PC-3 (cell line): ENCODE results near the gene DPH3. TPM values are rescaled to one million over a fixed set of nuclear protein-coding genes. Genes with fewer than 3 reads are reported as not detected.

Experiments
- ATAC-seq: fragments of 200-7000 bp; cut with Tn5 transposase; 2 replicates; pipeline ENCODE4 v1.9.1; 2020; ENCODE audit warnings: mild to moderate bottlenecking, moderate library complexity
- BruUV-seq: library from RNA; stranded (reverse); fragments of 400-500 nt; replicated peaks from 2 replicates; lab custom pipeline; 2021; lab: Mats Ljungman, UMichigan
- CTCF ChIA-PET: fragments of 300-600 bp; sonication (Branson Sonifier 250); formaldehyde crosslinking; loops from one replicate; lab custom pipeline; 2022; ENCODE audit warnings: antibody characterized with exemption; lab: Charles Lee
- POLR2A ChIA-PET: fragments of 300-600 bp; sonication (Branson Sonifier 250); formaldehyde crosslinking; loops from one replicate; lab custom pipeline; 2022; ENCODE audit warnings: antibody characterized with exemption; ENCODE audit not compliant: unreplicated experiment; lab: Charles Lee
- DNase-seq: peaks from one replicate; pipeline ENCODE4 v3.0.0-alpha.2; 2015
- H2AFZ ChIP-seq: fragments of 300-600 bp; sonication (generic); 2 replicates; pipeline ENCODE4 v1.6.0; 2016; ENCODE audit warnings: antibody characterized with exemption, low read length
- H3F3A ChIP-seq: fragments of 300-600 bp; sonication (generic); one replicate; pipeline ENCODE4 v1.6.0; 2017; ENCODE audit warnings: antibody characterized with exemption, low read length, control low read depth, mild to moderate bottlenecking; ENCODE audit not compliant: unreplicated experiment
- H3K27ac ChIP-seq: fragments of 300-600 bp; sonication (generic); 2 replicates; pipeline ENCODE4 v1.5.1; 2016; ENCODE audit warnings: mild to moderate bottlenecking, low read length
- H3K27me3 ChIP-seq: fragments of 300-600 bp; sonication (generic); 2 replicates; pipeline ENCODE4 v1.6.1; 2016; ENCODE audit warnings: low read length, mixed read lengths
- H3K36me3 ChIP-seq: fragments of 300-600 bp; sonication (generic); 2 replicates; pipeline ENCODE4 v1.6.1; 2016; ENCODE audit warnings: low read depth, mixed run types, low read length, mixed read lengths
- H3K4me1 ChIP-seq: fragments of 300-600 bp; sonication (generic); 2 replicates; pipeline ENCODE4 v1.5.1; 2016; ENCODE audit warnings: low read length; ENCODE audit not compliant: insufficient read depth
- H3K4me2 ChIP-seq: fragments of 300-600 bp; sonication (generic); 2 replicates; pipeline ENCODE4 v1.6.0; 2016; ENCODE audit warnings: low read length
- H3K4me3 ChIP-seq: fragments of 300-600 bp; sonication (generic); 2 replicates; pipeline ENCODE4 v1.5.1; 2016; ENCODE audit warnings: mild to moderate bottlenecking, low read length, mixed read lengths
- H3K79me2 ChIP-seq: fragments of 300-600 bp; sonication (generic); 2 replicates; pipeline ENCODE4 v1.6.1; 2017; ENCODE audit warnings: low read length, mixed read lengths
- H3K9ac ChIP-seq: fragments of 300-600 bp; sonication (generic); 2 replicates; pipeline ENCODE4 v1.6.0; 2016; ENCODE audit warnings: mild to moderate bottlenecking, low read length
- H3K9me2 ChIP-seq: fragments of 300-600 bp; sonication (generic); replicated peaks from 2 replicates; pipeline ENCODE4 v1.6.1; 2016; ENCODE audit warnings: mixed run types, low read length, mixed read lengths
- H3K9me3 ChIP-seq: fragments of 300-600 bp; sonication (generic); 2 replicates; pipeline ENCODE4 v1.6.1; 2016; ENCODE audit warnings: low read length, mixed read lengths
- H4K20me1 ChIP-seq: fragments of 300-600 bp; sonication (generic); 2 replicates; pipeline ENCODE4 v1.6.1; 2016; ENCODE audit warnings: low read length, mixed read lengths
- EZH2 ChIP-seq: fragments of 300-600 bp; sonication (generic); IDR thresholded peaks from one replicate; pipeline ENCODE4 v1.6.1; 2017; ENCODE audit warnings: antibody characterized with exemption, mild to moderate bottlenecking, low read length; ENCODE audit not compliant: unreplicated experiment
- EZH2phosphoT487 ChIP-seq: fragments of 300-600 bp; sonication (generic); IDR thresholded peaks from 2 replicates; pipeline ENCODE4 v1.6.1; 2018; ENCODE audit warnings: mild to moderate bottlenecking, antibody characterized with exemption, low read length, borderline replicate concordance
- intact Hi-C: fragments of 100-400 bp; cut with micrococcal nuclease; formaldehyde crosslinking; loops from 2 replicates; pipeline ENCODE4 v1.9.0; 2023
- total RNA-seq: library from RNA; depleted of rRNA; stranded (reverse); fragments of >200 nt; gene quantifications from 2 replicates; pipeline ENCODE4 v1.2.3, GENCODE V29; 2014
- TF ChIP-seq, protein P1 (sequence below): fragments of 300-600 bp; sonication (generic); conservative IDR thresholded peaks from 2 replicates; pipeline ENCODE4 v1.5.1; 2017; ENCODE audit warnings: antibody characterized with exemption, low read depth, mild to moderate bottlenecking, low read length

DPH3 gene
- total RNA-seq, 1 experiment from 2014 or later = 10.2 TPM

DNA sequence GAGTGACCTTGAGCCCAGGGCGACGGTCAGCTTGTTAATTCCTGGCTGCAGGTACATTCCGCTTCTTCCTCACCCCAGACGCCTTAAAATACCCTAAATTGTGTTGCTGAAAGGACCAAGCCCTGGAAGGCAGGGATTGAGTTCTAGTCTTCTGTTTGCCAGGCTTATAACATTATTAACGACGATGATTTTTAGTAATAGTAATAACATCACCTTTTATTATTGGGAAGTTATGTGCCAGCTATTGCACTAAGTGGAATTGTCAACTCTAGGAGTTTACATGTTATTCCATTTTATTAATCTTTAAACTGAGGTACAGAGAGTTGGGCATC is 678 bp upstream of the DPH3 start:
- Histone ChIP-seq H3K4me3 (peak overlapping the region; percentile 80), H3K4me1 (peaks cover 26% of the 10 kb centered on the region), H3K4me2 (peak overlapping the region; percentile 97), H2AFZ (peak overlapping the region; percentile 80), H3K27ac (peak overlapping the region; percentile 42), H3K36me3 (peaks cover 7% of the 10 kb centered on the region; the same call in 1 of the 2 replicates), H3K9me3 (no peaks in the 10 kb centered on the region), H3K79me2 (peaks cover 74% of the 10 kb centered on the region), H4K20me1 (peaks cover 6% of the 10 kb centered on the region; the same call in 1 of the 2 replicates), H3K27me3 (no peaks in the 10 kb centered on the region), H3K9ac (peak overlapping the region; percentile 88), H3F3A (no peaks in the 10 kb centered on the region), H3K9me2 (no peaks in the 10 kb centered on the region)
- TF ChIP-seq, protein P1, sequence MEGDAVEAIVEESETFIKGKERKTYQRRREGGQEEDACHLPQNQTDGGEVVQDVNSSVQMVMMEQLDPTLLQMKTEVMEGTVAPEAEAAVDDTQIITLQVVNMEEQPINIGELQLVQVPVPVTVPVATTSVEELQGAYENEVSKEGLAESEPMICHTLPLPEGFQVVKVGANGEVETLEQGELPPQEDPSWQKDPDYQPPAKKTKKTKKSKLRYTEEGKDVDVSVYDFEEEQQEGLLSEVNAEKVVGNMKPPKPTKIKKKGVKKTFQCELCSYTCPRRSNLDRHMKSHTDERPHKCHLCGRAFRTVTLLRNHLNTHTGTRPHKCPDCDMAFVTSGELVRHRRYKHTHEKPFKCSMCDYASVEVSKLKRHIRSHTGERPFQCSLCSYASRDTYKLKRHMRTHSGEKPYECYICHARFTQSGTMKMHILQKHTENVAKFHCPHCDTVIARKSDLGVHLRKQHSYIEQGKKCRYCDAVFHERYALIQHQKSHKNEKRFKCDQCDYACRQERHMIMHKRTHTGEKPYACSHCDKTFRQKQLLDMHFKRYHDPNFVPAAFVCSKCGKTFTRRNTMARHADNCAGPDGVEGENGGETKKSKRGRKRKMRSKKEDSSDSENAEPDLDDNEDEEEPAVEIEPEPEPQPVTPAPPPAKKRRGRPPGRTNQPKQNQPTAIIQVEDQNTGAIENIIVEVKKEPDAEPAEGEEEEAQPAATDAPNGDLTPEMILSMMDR = no peak
- TF ChIP-seq EZH2phosphoT487 = no peak
- no peak for TF ChIP-seq EZH2
- DNase-seq (no peak), ATAC-seq (no peak)
- CTCF ChIA-PET = no interaction called here
- POLR2A ChIA-PET = interaction anchor here (0.6 kb wide), 2 partner anchors 75 to 284 kb away, joined by 3 to 5 read pairs; no protein-coding TSS in a partner anchor
- intact Hi-C loops = loop anchor here (10.0 kb wide), 1 partner anchor 769 kb away; no protein-coding TSS in a partner anchor
- BruUV-seq = TSS peak; percentile 85

DNA sequence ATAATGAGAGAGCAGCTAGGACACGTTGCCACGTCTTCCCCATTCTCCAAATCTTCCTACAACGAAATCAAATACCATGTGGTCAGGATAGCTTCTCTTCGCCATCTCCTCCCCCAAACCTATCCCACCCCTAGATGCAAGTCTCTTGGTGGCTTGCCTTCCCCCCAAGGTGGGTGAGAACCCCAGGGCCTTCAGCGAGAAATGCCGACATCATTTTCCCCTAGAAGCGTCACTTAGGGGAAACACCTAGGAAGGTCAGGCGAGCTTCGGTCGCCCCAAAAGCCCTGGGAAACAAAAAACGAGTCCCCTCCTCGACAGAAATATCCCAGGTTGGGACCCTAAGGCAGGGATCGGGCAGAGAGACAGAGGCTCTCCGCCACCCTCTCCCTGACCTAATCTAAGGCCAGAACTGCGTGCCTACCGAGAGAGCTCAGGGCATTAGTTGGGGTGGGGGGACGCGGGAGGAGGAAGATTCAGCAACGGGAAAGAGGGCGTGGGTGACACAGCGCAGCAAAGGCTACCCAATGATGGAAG is 502 bp downstream of the DPH3 start:
- CTCF ChIA-PET = interaction anchor here (0.5 kb wide), 1 partner anchor 123 kb away, joined by 5 read pairs; no protein-coding TSS in a partner anchor
- TSS peak; percentile 81 for BruUV-seq

More for the DNA sequence above, 502 bp downstream of the DPH3 start:
- POLR2A ChIA-PET = interaction anchor here (0.5 kb wide), 2 partner anchors 38 to 59 kb away, joined by 3 read pairs; no protein-coding TSS in a partner anchor
- Histone ChIP-seq H3K4me3 (peak overlapping the region; percentile 80), H3K4me2 (peak overlapping the region; percentile 95), H3K9me3 (no peaks in the 10 kb centered on the region), H3K36me3 (peaks cover 13% of the 10 kb centered on the region), H3K27ac (peak overlapping the region; percentile 32), H3K4me1 (peaks cover 26% of the 10 kb centered on the region), H3K27me3 (no peaks in the 10 kb centered on the region), H3F3A (no peaks in the 10 kb centered on the region), H2AFZ (peak overlapping the region; percentile 81), H3K9ac (peak overlapping the region; percentile 88), H3K79me2 (peaks cover 74% of the 10 kb centered on the region), H4K20me1 (peaks cover 6% of the 10 kb centered on the region; the same call in 1 of the 2 replicates), H3K9me2 (no peaks in the 10 kb centered on the region)
- TF ChIP-seq EZH2phosphoT487 (no peak), EZH2 (no peak)
- TF ChIP-seq, protein P1 = no peak
- intact Hi-C loops = loop anchor here (10.0 kb wide), 1 partner anchor 771 kb away; no protein-coding TSS in a partner anchor
- DNase-seq = no peak
- no peak for ATAC-seq
